H9 (cell line): Measurements from ENCODE around the gene OR13C9. TPM values are rescaled to one million over a fixed set of nuclear protein-coding genes. Genes with fewer than 3 reads are reported as not detected.
"Not testable (repeated sequence)": the region's sequence is repeated elsewhere in the genome, so short reads cannot be mapped to it uniquely, and the experiment has no call there.

ENCODE experiments used
- DNase-seq: peaks from one replicate; pipeline ENCODE4 v3.0.0-alpha.2; 2017
- H2AFZ ChIP-seq: one replicate; pipeline ENCODE4 v1.6.1; 2013; ENCODE audit warnings: mild to moderate bottlenecking, low read length, control low read depth, moderate library complexity
- H2AK5ac ChIP-seq: 2 replicates; pipeline ENCODE4 v1.6.1; 2013; ENCODE audit warnings: low read length, control low read depth, mixed read lengths; ENCODE audit not compliant: insufficient read length
- H2BK120ac ChIP-seq: one replicate; pipeline ENCODE4 v1.6.1; 2013; ENCODE audit warnings: low read depth, mild to moderate bottlenecking, low read length, control low read depth, inconsistent platforms; ENCODE audit not compliant: poor library complexity, severe bottlenecking
- H2BK12ac ChIP-seq: 2 replicates; pipeline ENCODE4 v1.6.1; 2013; ENCODE audit warnings: low read length, control low read depth, mixed read lengths, low read depth; ENCODE audit not compliant: insufficient read length
- H2BK15ac ChIP-seq: 2 replicates; pipeline ENCODE4 v1.6.1; 2013; ENCODE audit warnings: low read depth, low read length, control low read depth
- H2BK20ac ChIP-seq: one replicate; pipeline ENCODE4 v1.6.1; 2013; ENCODE audit warnings: low read depth, mild to moderate bottlenecking, low read length, control low read depth, inconsistent platforms; ENCODE audit not compliant: poor library complexity, severe bottlenecking
- H2BK5ac ChIP-seq: 2 replicates; pipeline ENCODE4 v1.6.1; 2013; ENCODE audit warnings: low read length, control low read depth, mixed read lengths; ENCODE audit not compliant: insufficient read length
- H3K14ac ChIP-seq: 2 replicates; pipeline ENCODE4 v1.6.1; 2013; ENCODE audit warnings: low read length, control low read depth; ENCODE audit not compliant: insufficient read depth
- H3K18ac ChIP-seq: 2 replicates; pipeline ENCODE4 v1.6.1; 2013; ENCODE audit warnings: low read depth, mild to moderate bottlenecking, mixed read lengths, low read length, control low read depth; ENCODE audit not compliant: insufficient read length
- H3K23ac ChIP-seq: 2 replicates; pipeline ENCODE4 v1.6.1; 2013; ENCODE audit warnings: low read length, control low read depth, mixed read lengths, low read depth; ENCODE audit not compliant: insufficient read length
- H3K23me2 ChIP-seq: 2 replicates; pipeline ENCODE4 v1.6.1; 2013; ENCODE audit warnings: low read depth, mild to moderate bottlenecking, mixed read lengths, low read length, control low read depth; ENCODE audit not compliant: insufficient read length, poor library complexity, severe bottlenecking
- H3K27ac ChIP-seq: 2 replicates; pipeline ENCODE4 v1.5.1; 2013; ENCODE audit warnings: low read length, control low read depth, mixed read lengths, low read depth; ENCODE audit not compliant: insufficient read length
- H3K27me3 ChIP-seq: 2 replicates; pipeline ENCODE4 v1.6.1; 2013; ENCODE audit warnings: low read length, control low read depth, inconsistent platforms; ENCODE audit not compliant: insufficient read depth
- H3K4ac ChIP-seq: 2 replicates; pipeline ENCODE4 v1.6.1; 2013; ENCODE audit warnings: low read depth, mild to moderate bottlenecking, control low read depth, inconsistent platforms, low read length, moderate library complexity
- H3K4me1 ChIP-seq: 2 replicates; pipeline ENCODE4 v1.6.1; 2013; ENCODE audit warnings: low read length, control low read depth, inconsistent platforms; ENCODE audit not compliant: insufficient read depth
- H3K4me2 ChIP-seq: 2 replicates; pipeline ENCODE4 v1.6.1; 2013; ENCODE audit warnings: low read length, control low read depth, mixed read lengths; ENCODE audit not compliant: insufficient read length, insufficient read depth
- H3K56ac ChIP-seq: 2 replicates; pipeline ENCODE4 v1.6.1; 2013; ENCODE audit warnings: low read depth, mild to moderate bottlenecking, mixed read lengths, low read length, control low read depth; ENCODE audit not compliant: insufficient read length
- H3K79me1 ChIP-seq: 2 replicates; pipeline ENCODE4 v1.6.1; 2013; ENCODE audit warnings: low read depth, mild to moderate bottlenecking, moderate library complexity, low read length, control low read depth, inconsistent platforms; ENCODE audit not compliant: insufficient read depth, poor library complexity, severe bottlenecking
- H3K79me2 ChIP-seq: 2 replicates; pipeline ENCODE4 v1.6.1; 2013; ENCODE audit warnings: low read length, control low read depth, inconsistent platforms; ENCODE audit not compliant: insufficient read depth
- H3K9ac ChIP-seq: 2 replicates; pipeline ENCODE4 v1.6.1; 2013; ENCODE audit warnings: low read length, control low read depth, mixed read lengths; ENCODE audit not compliant: insufficient read length; ENCODE audit errors: extremely low read depth
- H3K9me3 ChIP-seq: one replicate; pipeline ENCODE4 v1.6.1; 2013; ENCODE audit warnings: low read depth, low read length, inconsistent platforms; ENCODE audit not compliant: control insufficient read depth
- H3T11ph ChIP-seq: one replicate; pipeline ENCODE4 v1.6.1; 2013; ENCODE audit warnings: mild to moderate bottlenecking, low read length, control low read depth, inconsistent platforms
- H4K20me1 ChIP-seq: one replicate; pipeline ENCODE4 v1.6.1; 2013; ENCODE audit not compliant: control insufficient read depth, insufficient read length, insufficient read depth
- H4K5ac ChIP-seq: 2 replicates; pipeline ENCODE4 v1.6.1; 2013; ENCODE audit warnings: low read depth, mild to moderate bottlenecking, mixed read lengths, low read length, control low read depth; ENCODE audit not compliant: insufficient read length
- H4K8ac ChIP-seq: replicated peaks from 2 replicates; pipeline ENCODE4 v1.6.1; 2013; ENCODE audit warnings: low read length, control low read depth, mixed read lengths, low read depth; ENCODE audit not compliant: insufficient read length
- H4K91ac ChIP-seq: 2 replicates; pipeline ENCODE4 v1.6.1; 2013; ENCODE audit warnings: low read depth, mild to moderate bottlenecking, moderate library complexity, mixed read lengths, low read length, control low read depth; ENCODE audit not compliant: insufficient read length
- H3K27ac Mint-ChIP-seq, 3 experiments: 2 replicates in 2 of 3; 3 replicates in 1 of 3; pipeline ENCODE4 v1.8.0; 2020 to 2021; ENCODE audit warnings: mixed read lengths in 3 of 3, mild to moderate bottlenecking in 1 of 3, moderate library complexity in 1 of 3
- H3K27me3 Mint-ChIP-seq: 2 replicates; pipeline ENCODE4 v1.8.0; 2021; ENCODE audit warnings: low read depth, mild to moderate bottlenecking, moderate library complexity, mixed read lengths
- H3K36me3 Mint-ChIP-seq, 3 experiments: 2 replicates in 2 of 3; 3 replicates in 1 of 3; pipeline ENCODE4 v1.8.0; 2020 to 2021; ENCODE audit warnings: low read depth in 3 of 3, mixed read lengths in 3 of 3; ENCODE audit not compliant: insufficient read depth in 1 of 3
- H3K4me1 Mint-ChIP-seq, 2 experiments: 2 replicates each; pipeline ENCODE4 v1.8.0; 2020; ENCODE audit warnings: mixed read lengths in 2 of 2
- H3K4me3 Mint-ChIP-seq, 2 experiments: 2 replicates in 1 of 2; 3 replicates in 1 of 2; pipeline ENCODE4 v1.8.0; 2020 to 2021; ENCODE audit warnings: mild to moderate bottlenecking in 2 of 2, mixed read lengths in 2 of 2, moderate library complexity in 1 of 2
- H3K9me3 Mint-ChIP-seq, 2 experiments: 2 replicates in 1 of 2; 3 replicates in 1 of 2; pipeline ENCODE4 v1.8.0; 2020; ENCODE audit warnings: mild to moderate bottlenecking in 2 of 2, mixed read lengths in 2 of 2, moderate library complexity in 1 of 2
- CTCF ChIP-seq: fragments of 200-600 bp; sonication (generic); conservative IDR thresholded peaks from 3 replicates; pipeline ENCODE4 v1.8.0; 2021; ENCODE audit warnings: antibody characterized with exemption, mild to moderate bottlenecking
- WGBS: extraction: QIAGEN DNeasy Blood & Tissue Kit; methylation state at CpG from one replicate; pipeline ENCODE4 v1.1.7; 2013; ENCODE audit warnings: missing lambda C conversion rate, low lambda C conversion rate, mixed read lengths; ENCODE audit not compliant: insufficient read length; ENCODE audit errors: extremely low coverage; 5-methylcytosine and 5-hydroxymethylcytosine counted together
- total RNA-seq: library from RNA; stranded (reverse); gene quantifications from 2 replicates; pipeline ENCODE4 v1.2.1, GENCODE V29; 2021

Gene OR13C9
- total RNA-seq, 1 experiment from 2014 or later = not detected

GRCh38 chr9:104606152-104606551 is 11.9 kb downstream of the OR13C9 start:
- Histone ChIP-seq H3K4me2 (no peak overlapping the region), H4K91ac (no peak overlapping the region), H2BK120ac (no peak overlapping the region), H2AFZ (no peak overlapping the region), H4K8ac (no peak overlapping the region), H2BK5ac (no peak overlapping the region), H2AK5ac (no peak overlapping the region), H3T11ph (no peak overlapping the region), H3K27ac (no peak overlapping the region), H2BK20ac (no peak overlapping the region), H3K9me3 (no peaks in the 10 kb centered on the region), H3K56ac (no peak overlapping the region), H3K9ac (no peak overlapping the region), H4K20me1 (no peaks in the 10 kb centered on the region), H3K14ac (no peak overlapping the region), H3K18ac (no peak overlapping the region), H3K27me3 (no peaks in the 10 kb centered on the region), H3K23ac (no peak overlapping the region), H3K4me1 (no peaks in the 10 kb centered on the region), H3K4ac (no peak overlapping the region), H2BK15ac (no peak overlapping the region), H2BK12ac (no peak overlapping the region), H3K23me2 (no peaks in the 10 kb centered on the region), H4K5ac (no peak overlapping the region), H3K79me1 (no peaks in the 10 kb centered on the region), H3K79me2 (no peaks in the 10 kb centered on the region)
- H3K36me3 Mint-ChIP-seq = no peaks in the 10 kb centered on the region
- no peaks in the 10 kb centered on the region for H3K9me3 Mint-ChIP-seq
- H3K4me1 Mint-ChIP-seq = no peaks in the 10 kb centered on the region
- no CpG with 5 or more reads among the region's 2 CpGs for WGBS
- DNase-seq = no peak
- TF ChIP-seq CTCF = no peak
- no peak overlapping the region for H3K4me3 Mint-ChIP-seq
- peaks cover 3% of the 10 kb centered on the region; the same call in 1 of the 2 replicates for H3K27me3 Mint-ChIP-seq
- no peak overlapping the region for H3K27ac Mint-ChIP-seq

GRCh38 chr9:104605527-104605926 is 12.5 kb downstream of the OR13C9 start, which contains the start of gene OR13C2:
OR13C2 (minus strand) TSS chr9:104605627; CDS start chr9:104605627, 0 bp downstream.
- H2AFZ ChIP-seq, H3K9me3 ChIP-seq, H2AK5ac ChIP-seq, H3K79me1 ChIP-seq, H3K23me2 ChIP-seq, H3K9me3 Mint-ChIP-seq, H4K5ac ChIP-seq, H4K91ac ChIP-seq, H2BK12ac ChIP-seq, H3K4me2 ChIP-seq, H4K20me1 ChIP-seq, H3K4me1 ChIP-seq, H3K27me3 Mint-ChIP-seq, H3T11ph ChIP-seq, H3K18ac ChIP-seq, H3K4ac ChIP-seq, H2BK120ac ChIP-seq, H2BK20ac ChIP-seq, H3K79me2 ChIP-seq, H4K8ac ChIP-seq, H3K27ac ChIP-seq, H2BK5ac ChIP-seq, H3K4me1 Mint-ChIP-seq, H3K56ac ChIP-seq, H3K4me3 Mint-ChIP-seq, H3K27ac Mint-ChIP-seq, H3K36me3 Mint-ChIP-seq, DNase-seq, H2BK15ac ChIP-seq, H3K27me3 ChIP-seq, H3K9ac ChIP-seq, H3K23ac ChIP-seq, H3K14ac ChIP-seq: not testable (repeated sequence)
- WGBS = no CpG with 5 or more reads among the region's 1 CpG
